ENCODE measurements around the gene PIK3CB. TPM values are rescaled to one million over a fixed set of nuclear protein-coding genes. Genes with fewer than 3 reads are reported as not detected.
"Not testable (repeated sequence)": the region's sequence is repeated elsewhere in the genome, so short reads cannot be mapped to it uniquely, and the experiment has no call there.

PIK3CB gene
- polyA plus RNA-seq, 3 donors, result 32.0 to 33.1 (median 32.5) TPM

- DNase-seq (ENCODE audit: low read depth in 3 of 3, low spot score in 2 of 3), result no peak
Measured at GRCh38 chr3:138638641-138639040, 196.1 kb downstream of the PIK3CB start.

- DNase-seq (ENCODE audit: low read depth in 3 of 3, low spot score in 2 of 3), result no peak
Measured at GRCh38 chr3:138629526-138629925, 205.2 kb downstream of the PIK3CB start.

DNA sequence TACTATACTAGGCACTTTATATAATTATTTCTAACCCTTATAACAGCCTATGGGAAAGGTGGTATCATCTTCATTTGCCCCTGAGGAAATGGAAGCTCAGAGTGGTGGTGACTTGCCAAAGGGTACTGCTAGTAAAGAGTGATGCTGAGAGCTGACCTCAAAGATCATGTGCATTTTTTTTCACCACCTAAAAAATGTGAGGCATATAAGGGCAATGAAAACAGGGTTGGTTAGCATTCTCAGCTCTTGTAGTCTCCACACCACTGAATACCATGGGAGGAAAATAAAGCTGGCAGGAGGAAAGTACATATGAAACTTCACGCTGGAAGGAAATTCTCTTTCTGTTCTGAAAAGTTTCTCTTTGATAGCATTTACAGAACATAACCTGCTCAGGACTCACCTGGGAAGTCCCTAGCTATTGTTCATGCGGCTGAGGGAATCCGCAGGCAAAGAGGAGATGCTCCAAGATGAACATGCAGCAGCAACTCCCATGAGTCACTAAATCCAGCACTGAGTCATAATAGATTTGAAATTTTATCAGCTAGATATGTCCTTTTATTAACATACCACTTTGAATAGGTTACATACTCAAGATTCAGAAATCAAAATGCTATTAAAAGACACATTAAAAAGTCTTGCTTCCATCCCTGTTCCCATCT, 208.9 kb downstream of the PIK3CB start:
- no peak for DNase-seq (ENCODE audit: low read depth in 3 of 3, low spot score in 2 of 3)

- no peak for DNase-seq (ENCODE audit: low read depth in 3 of 3, low spot score in 2 of 3)
Measured at GRCh38 chr3:138624518-138624917, 210.2 kb downstream of the PIK3CB start.

GRCh38 chr3:138620431-138620830, 214.3 kb downstream of the PIK3CB start:
- no peak for DNase-seq (ENCODE audit: low read depth in 3 of 3, low spot score in 2 of 3)

DNA sequence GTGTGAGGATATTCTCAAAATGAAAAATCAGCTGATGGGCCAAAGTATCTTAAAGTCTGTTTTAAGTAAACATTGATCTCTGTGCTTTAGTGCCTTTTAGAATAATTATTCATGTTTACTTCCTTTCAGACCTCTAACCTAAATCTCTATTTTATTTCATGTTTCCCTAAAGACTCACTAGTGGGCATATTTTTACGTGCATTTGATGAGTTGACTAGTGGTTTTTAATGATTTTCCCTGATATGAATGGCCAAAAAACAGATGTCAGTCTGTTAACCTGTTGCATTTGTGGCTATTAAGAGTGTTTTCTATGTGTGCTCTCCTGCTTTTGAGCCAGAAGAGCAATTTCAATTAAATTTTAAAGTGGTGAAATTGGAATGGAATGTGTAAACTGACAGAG, 219.3 kb downstream of the PIK3CB start:
- no peak for DNase-seq (ENCODE audit: low read depth in 3 of 3, low spot score in 2 of 3)

GRCh38 chr3:138609898-138610266, 224.8 kb downstream of the PIK3CB start:
- DNase-seq (ENCODE audit: low read depth in 3 of 3, low spot score in 2 of 3), result no peak

- DNase-seq (ENCODE audit: low read depth in 3 of 3, low spot score in 2 of 3), result peak; percentile 52 to 72 (median 60)
Measured at GRCh38 chr3:138608322-138609135, 226.2 kb downstream of the PIK3CB start, which contains the start of gene FAIM. FAIM (plus strand) TSS chr3:138608771; CDS start chr3:138619727, 10,956 bp downstream.

DNA sequence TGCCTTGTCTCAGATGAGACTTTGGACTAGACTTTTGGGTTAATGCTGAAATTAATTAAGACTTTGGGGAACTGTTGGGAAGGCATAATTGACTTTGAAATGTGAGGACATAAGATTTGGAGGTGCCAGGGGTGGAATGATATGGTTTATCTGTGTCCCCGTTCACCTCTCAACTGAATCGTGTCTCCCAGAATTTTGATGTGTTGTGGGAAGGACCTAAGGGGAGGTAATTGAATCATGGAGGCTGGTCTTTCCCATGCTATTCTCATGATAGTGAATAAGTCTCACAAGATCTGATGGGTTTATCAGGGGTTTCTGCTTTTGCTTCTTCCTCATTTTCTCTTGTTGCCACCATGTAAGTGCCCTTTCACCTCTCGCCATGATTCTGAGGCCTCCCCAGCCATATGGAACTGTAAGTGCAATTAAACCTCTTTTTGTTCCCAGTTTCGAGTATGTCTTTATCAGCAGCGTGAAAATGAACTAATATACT, 230.6 kb downstream of the PIK3CB start:
- DNase-seq (ENCODE audit: low read depth in 3 of 3, low spot score in 2 of 3), result not testable (repeated sequence)

Other genes with a start within 250 kb of the PIK3CB start
- gene CEP70, start 240.7 kb downstream of the PIK3CB start, polyA plus RNA-seq (ENCODE audit: insufficient read length in 3 of 3), result 10 to 100 TPM; 36.4 to 43.6 (median 39.4) TPM
- 10 to 100 TPM; 35.8 to 43.4 (median 37.2) TPM for gene FAIM, start 226.2 kb downstream of the PIK3CB start, polyA plus RNA-seq (ENCODE audit: insufficient read length in 3 of 3)
- not detected for gene FOXL2, start 112.2 kb upstream of the PIK3CB start, polyA plus RNA-seq (ENCODE audit: insufficient read length in 3 of 3)
- gene FOXL2NB, start 112.3 kb upstream of the PIK3CB start, polyA plus RNA-seq (ENCODE audit: insufficient read length in 3 of 3), result not detected
- gene PRR23A, start 171.3 kb upstream of the PIK3CB start, polyA plus RNA-seq (ENCODE audit: insufficient read length in 3 of 3), result not detected
- not detected for gene PRR23B, start 186.0 kb upstream of the PIK3CB start, polyA plus RNA-seq (ENCODE audit: insufficient read length in 3 of 3)
- under 1 TPM in 1 of 3 donors, not detected in 2; 0.06 TPM for gene PRR23C, start 210.0 kb upstream of the PIK3CB start, polyA plus RNA-seq (ENCODE audit: insufficient read length in 3 of 3)

Measured in right renal cortex interstitium (tissue), 3 donors.